CD4-positive, alpha-beta memory T cell (primary cell): Measurements from ENCODE around the gene FRA10AC1. TPM values are rescaled to one million over a fixed set of nuclear protein-coding genes. Genes with fewer than 3 reads are reported as not detected.

ENCODE experiments used
- CTCF ChIA-PET: fragments of 350-600 bp; sonication (Branson Sonifier 250); formaldehyde crosslinking; loops from one replicate; lab custom pipeline; 2021; ENCODE audit warnings: inconsistent platforms; ENCODE audit not compliant: partially characterized antibody; lab: Charles Lee
- POLR2A ChIA-PET: fragments of 350-600 bp; sonication (Branson Sonifier 250); formaldehyde crosslinking; loops from one replicate; lab custom pipeline; 2021; ENCODE audit not compliant: partially characterized antibody; lab: Charles Lee
- DNase-seq, 5 donors: peaks; one replicate each; pipeline versions ENCODE4 v3.0.0 to v3.0.0-alpha.2; 2020 to 2022; ENCODE audit warnings: mixed read lengths in 1 of 5
- H3K27ac ChIP-seq: one replicate; pipeline ENCODE4 v1.7.0; 2013; ENCODE audit warnings: low read depth, low read length
- H3K27me3 ChIP-seq: 2 replicates; pipeline ENCODE4 v1.7.0; 2013; ENCODE audit warnings: mild to moderate bottlenecking, low read length, moderate library complexity; ENCODE audit not compliant: insufficient read depth
- H3K36me3 ChIP-seq: 2 replicates; pipeline ENCODE4 v1.7.0; 2013; ENCODE audit warnings: mild to moderate bottlenecking, low read length, moderate library complexity; ENCODE audit not compliant: insufficient read depth
- H3K4me1 ChIP-seq: 2 replicates; pipeline ENCODE4 v1.7.0; 2013; ENCODE audit warnings: mild to moderate bottlenecking, low read length, moderate library complexity; ENCODE audit not compliant: insufficient read depth
- H3K4me3 ChIP-seq, 2 donors: one replicate each; pipeline ENCODE4 v1.7.0; 2013; ENCODE audit warnings: low read length in 2 of 2, mild to moderate bottlenecking in 1 of 2
- H3K9me3 ChIP-seq, 2 donors: one replicate each; pipeline ENCODE4 v1.7.0; 2013; ENCODE audit warnings: low read length in 2 of 2, control low read depth in 1 of 2; ENCODE audit not compliant: control insufficient read depth in 1 of 2
- H3K27ac Mint-ChIP-seq, 7 donors: one replicate each; pipeline ENCODE4 v1.8.0; 2020 to 2021; ENCODE audit warnings: mixed read lengths in 7 of 7, mild to moderate bottlenecking in 6 of 7, inconsistent platforms in 3 of 7, moderate library complexity in 3 of 7
- H3K27me3 Mint-ChIP-seq, 2 donors: one replicate each; pipeline ENCODE4 v1.8.0; 2020 to 2021; ENCODE audit warnings: mixed read lengths in 2 of 2
- H3K36me3 Mint-ChIP-seq, 2 donors: one replicate each; pipeline ENCODE4 v1.8.0; 2020 to 2021; ENCODE audit warnings: mixed read lengths in 2 of 2, inconsistent platforms in 1 of 2, mild to moderate bottlenecking in 1 of 2
- H3K4me1 Mint-ChIP-seq, 4 donors: one replicate each; pipeline ENCODE4 v1.8.0; 2020 to 2021; ENCODE audit warnings: mixed read lengths in 4 of 4, mild to moderate bottlenecking in 1 of 4
- H3K4me3 Mint-ChIP-seq, 8 donors: one replicate each; pipeline ENCODE4 v1.8.0; 2020 to 2021; ENCODE audit warnings: mixed read lengths in 8 of 8, mild to moderate bottlenecking in 7 of 8, moderate library complexity in 6 of 8, inconsistent platforms in 3 of 8
- H3K9me3 Mint-ChIP-seq, 8 donors: one replicate each; pipeline ENCODE4 v1.8.0; 2020 to 2021; ENCODE audit warnings: mixed read lengths in 8 of 8, mild to moderate bottlenecking in 5 of 8, inconsistent platforms in 3 of 8, moderate library complexity in 1 of 8
- intact Hi-C: fragments of 100-400 bp; cut with micrococcal nuclease; formaldehyde crosslinking; loops from one replicate; pipeline ENCODE4 v1.15.1; 2023
- polyA plus RNA-seq, 2 donors: library from polyadenylated mRNA; unstranded; fragments of 300-500 nt; fragmentation: Illumina TruSeq; gene quantifications; one replicate each; pipeline ENCODE4 v1.2.3, GENCODE V29; 2021
- total RNA-seq, 2 experiments: library from RNA; stranded (reverse); gene quantifications; one replicate each; pipeline ENCODE4 v1.2.3, GENCODE V29; 2021

The FRA10AC1 gene
- total and polyA plus RNA-seq, 4 experiments from 2014 or later = 7.1 to 32.5 (median 15.1) TPM

DNA sequence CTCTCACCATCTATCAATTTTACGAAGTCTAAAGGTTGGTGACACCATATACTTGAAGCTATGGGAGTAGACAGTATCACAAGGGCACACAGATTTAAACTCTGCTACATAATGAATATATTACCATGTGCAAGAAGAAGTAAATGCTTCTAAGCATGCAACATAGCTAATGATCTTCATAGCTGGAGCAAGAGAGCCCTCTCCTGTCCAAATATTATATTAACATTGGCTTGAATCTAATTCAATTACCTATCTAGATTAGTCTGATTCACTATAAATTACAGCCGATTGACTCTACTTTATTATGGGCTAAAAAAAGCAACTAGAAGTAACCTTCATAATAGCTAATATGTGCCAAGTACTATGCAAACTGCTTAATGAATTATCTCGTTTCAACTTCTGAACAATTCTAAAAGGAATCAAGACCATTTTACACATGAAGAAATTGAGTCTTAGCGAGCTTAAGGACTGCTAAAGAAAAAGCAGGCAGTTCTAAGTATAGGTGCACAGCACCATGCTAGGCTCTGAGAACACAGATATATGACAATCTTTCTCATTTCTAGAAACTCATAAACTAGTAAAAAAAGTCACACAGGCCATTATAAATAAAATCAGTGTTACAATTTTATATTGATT, 21.9 kb downstream of the FRA10AC1 start:
- peak in 1 of 5 donors; percentile 8 for DNase-seq
- Histone ChIP-seq H3K4me3 (no peak overlapping the region), H3K4me1 (no peaks in the 10 kb centered on the region), H3K27ac (no peak overlapping the region), H3K36me3 (peaks cover 20% of the 10 kb centered on the region), H3K9me3 (no peaks in the 10 kb centered on the region), H3K27me3 (no peaks in the 10 kb centered on the region)
- ChIA-PET POLR2A (no interaction called here), CTCF (interaction anchor here (1.4 to 1.9 kb wide), 2 partner anchors 126 to 304 kb away, joined by 4 to 5 read pairs; no protein-coding TSS in a partner anchor)
- H3K27me3 Mint-ChIP-seq = no peaks in the 10 kb centered on the region
- H3K9me3 Mint-ChIP-seq = no peaks in the 10 kb centered on the region
- no peak overlapping the region for H3K27ac Mint-ChIP-seq
- peaks cover 18 to 41% of the 10 kb centered on the region in 2 donors for H3K36me3 Mint-ChIP-seq
- intact Hi-C loops = loop anchor here (5.0 kb wide), 1 partner anchor 303 kb away; no protein-coding TSS in a partner anchor
- no peak overlapping the region for H3K4me3 Mint-ChIP-seq
- H3K4me1 Mint-ChIP-seq = peaks cover 0 to 1% (median under 1%) of the 10 kb centered on the region in 4 donors

- ChIA-PET POLR2A (no interaction called here), CTCF (interaction anchor here (0.8 to 1.7 kb wide), 3 partner anchors 18 to 777 kb away, joined by 3 to 4 read pairs (median 4); no protein-coding TSS in a partner anchor)
- no peaks in the 10 kb centered on the region for H3K27me3 ChIP-seq
- H3K36me3 Mint-ChIP-seq = peaks cover 22 to 43% of the 10 kb centered on the region in 2 donors
- H3K4me3 Mint-ChIP-seq = no peak overlapping the region
- H3K9me3 Mint-ChIP-seq = no peaks in the 10 kb centered on the region
- no peak for DNase-seq
- no peaks in the 10 kb centered on the region for H3K9me3 ChIP-seq
- H3K27me3 Mint-ChIP-seq = no peaks in the 10 kb centered on the region
- intact Hi-C loops = loop anchor here (10.0 kb wide), 1 partner anchor 124 kb away; no protein-coding TSS in a partner anchor
- H3K4me1 Mint-ChIP-seq = peaks cover 0 to 2% (median under 1%) of the 10 kb centered on the region in 4 donors
- H3K36me3 ChIP-seq = peaks cover 24% of the 10 kb centered on the region
- no peaks in the 10 kb centered on the region for H3K4me1 ChIP-seq
- H3K27ac ChIP-seq = no peak overlapping the region
- no peak overlapping the region for H3K27ac Mint-ChIP-seq
- H3K4me3 ChIP-seq = no peak overlapping the region
Observed at GRCh38 chr10:93678805-93679587, 23.4 kb downstream of the FRA10AC1 start.

DNA sequence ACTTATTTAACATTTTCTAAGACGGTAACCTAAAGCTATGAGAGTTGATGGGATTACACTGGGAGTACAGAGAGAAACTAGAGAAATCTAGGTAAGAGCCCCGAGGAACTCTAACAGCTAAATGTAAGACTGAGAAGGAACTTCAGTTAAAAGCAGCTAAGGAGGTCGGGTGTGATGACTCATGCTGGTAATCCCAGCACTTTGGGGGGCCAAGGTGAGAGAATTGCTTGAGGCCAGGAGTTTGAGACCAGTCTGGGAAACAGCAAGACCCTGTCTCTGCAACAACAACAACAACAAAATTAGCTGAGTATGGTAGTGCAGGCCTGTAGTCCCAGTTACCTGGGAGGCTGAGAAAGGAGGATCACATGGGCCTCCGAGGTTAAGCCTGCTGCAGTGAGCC, 24.0 kb downstream of the FRA10AC1 start:
- ChIA-PET POLR2A (no interaction called here), CTCF (interaction anchor here (0.8 to 1.7 kb wide), 3 partner anchors 19 to 777 kb away, joined by 3 to 4 read pairs (median 4); no protein-coding TSS in a partner anchor)
- peaks cover 0 to 2% (median 0%) of the 10 kb centered on the region in 4 donors for H3K4me1 Mint-ChIP-seq
- Histone ChIP-seq H3K27ac (no peak overlapping the region), H3K27me3 (no peaks in the 10 kb centered on the region), H3K9me3 (no peaks in the 10 kb centered on the region), H3K36me3 (peaks cover 23% of the 10 kb centered on the region), H3K4me3 (no peak overlapping the region), H3K4me1 (no peaks in the 10 kb centered on the region)
- H3K27me3 Mint-ChIP-seq = no peaks in the 10 kb centered on the region
- no peak overlapping the region for H3K27ac Mint-ChIP-seq
- no peaks in the 10 kb centered on the region for H3K9me3 Mint-ChIP-seq
- intact Hi-C loops = loop anchor here (10.0 kb wide), 1 partner anchor 124 kb away; no protein-coding TSS in a partner anchor
- no peak for DNase-seq
- peaks cover 28 to 40% of the 10 kb centered on the region in 2 donors for H3K36me3 Mint-ChIP-seq
- H3K4me3 Mint-ChIP-seq = no peak overlapping the region

GRCh38 chr10:93673791-93674190, 28.6 kb downstream of the FRA10AC1 start:
- H3K36me3 ChIP-seq = peaks cover 30% of the 10 kb centered on the region
- Mint-ChIP-seq H3K27me3 (no peaks in the 10 kb centered on the region), H3K36me3 (peaks cover 36 to 62% of the 10 kb centered on the region in 2 donors), H3K4me3 (no peak overlapping the region), H3K4me1 (peaks cover 0 to 7% (median 1%) of the 10 kb centered on the region in 4 donors), H3K27ac (peak overlapping the region in 1 of 7 donors; percentile 25), H3K9me3 (no peaks in the 10 kb centered on the region)
- no peak overlapping the region for H3K4me3 ChIP-seq
- H3K27ac ChIP-seq = no peak overlapping the region
- no peak for DNase-seq
- intact Hi-C loops = loop anchor here (10.0 kb wide), 1 partner anchor 119 kb away; no protein-coding TSS in a partner anchor
- no peaks in the 10 kb centered on the region for H3K27me3 ChIP-seq
- POLR2A ChIA-PET = no interaction called here
- no peaks in the 10 kb centered on the region for H3K9me3 ChIP-seq
- CTCF ChIA-PET = interaction anchor here (0.6 kb wide), 1 partner anchor 197 kb away, joined by 3 read pairs; no protein-coding TSS in a partner anchor
- H3K4me1 ChIP-seq = no peaks in the 10 kb centered on the region

GRCh38 chr10:93672890-93673289, 29.5 kb downstream of the FRA10AC1 start:
- no peak for DNase-seq
- peaks cover 0 to 7% (median 1%) of the 10 kb centered on the region in 4 donors for H3K4me1 Mint-ChIP-seq
- H3K9me3 Mint-ChIP-seq = no peaks in the 10 kb centered on the region
- peaks cover 30% of the 10 kb centered on the region for H3K36me3 ChIP-seq
- no peak overlapping the region for H3K4me3 ChIP-seq
- ChIA-PET CTCF (no interaction called here), POLR2A (no interaction called here)
- H3K36me3 Mint-ChIP-seq = peaks cover 38 to 68% of the 10 kb centered on the region in 2 donors
- H3K4me1 ChIP-seq = no peaks in the 10 kb centered on the region
- H3K27me3 ChIP-seq = no peaks in the 10 kb centered on the region
- no peak overlapping the region for H3K27ac ChIP-seq
- no peaks in the 10 kb centered on the region for H3K27me3 Mint-ChIP-seq
- peak overlapping the region in 1 of 7 donors; percentile 17 for H3K27ac Mint-ChIP-seq
- intact Hi-C loops = loop anchor here (10.0 kb wide), 1 partner anchor 118 kb away; no protein-coding TSS in a partner anchor
- no peak overlapping the region for H3K4me3 Mint-ChIP-seq
- no peaks in the 10 kb centered on the region for H3K9me3 ChIP-seq

- peaks cover 28% of the 10 kb centered on the region for H3K36me3 ChIP-seq
- Mint-ChIP-seq H3K27me3 (no peaks in the 10 kb centered on the region), H3K27ac (peak overlapping the region in 1 of 7 donors; percentile 79), H3K4me3 (no peak overlapping the region), H3K36me3 (peaks cover 35 to 64% of the 10 kb centered on the region in 2 donors), H3K9me3 (no peaks in the 10 kb centered on the region), H3K4me1 (peaks cover 0 to 7% (median 1%) of the 10 kb centered on the region in 4 donors)
- ChIA-PET CTCF (no interaction called here), POLR2A (no interaction called here)
- no peak overlapping the region for H3K4me3 ChIP-seq
- H3K27me3 ChIP-seq = no peaks in the 10 kb centered on the region
- intact Hi-C loops = loop anchor here (10.0 kb wide), 1 partner anchor 117 kb away; no protein-coding TSS in a partner anchor
- H3K4me1 ChIP-seq = no peaks in the 10 kb centered on the region
- H3K27ac ChIP-seq = no peak overlapping the region
- DNase-seq = no peak
- no peaks in the 10 kb centered on the region for H3K9me3 ChIP-seq
Observed at GRCh38 chr10:93672022-93672678, 30.2 kb downstream of the FRA10AC1 start.
